ENCODE results near the gene CLMN.
"Not testable (repeated sequence)": the region's sequence is repeated elsewhere in the genome, so short reads cannot be mapped to it uniquely, and the experiment has no call there.

CLMN gene

GRCh38 chr14:95183532-95184412, 135.9 kb downstream of the CLMN start:
- no peak for TF ChIP-seq SPI1 (IDR thresholded peaks at IDR 0.05; ENCODE audit: low read depth, low read length)
- TF ChIP-seq TAF1 (IDR thresholded peaks at IDR 0.05; ENCODE audit: low read depth, low read length): no peak
- no peak for TF ChIP-seq POU2F2 (IDR thresholded peaks at IDR 0.05; ENCODE audit: low read depth, low read length)
- FAIRE-seq: peak; percentile 9

GRCh38 chr14:95183082-95183481, 136.6 kb downstream of the CLMN start:
- TF ChIP-seq POLR2A (IDR thresholded peaks at IDR 0.05; ENCODE audit: low read depth, low read length): no peak
- no peak for TF ChIP-seq TAF1 (IDR thresholded peaks at IDR 0.05; ENCODE audit: low read depth, low read length)
- no peak for TF ChIP-seq POLR2AphosphoS5 (IDR thresholded peaks at IDR 0.05; ENCODE audit: low read depth, low read length)
- no peak for TF ChIP-seq POU2F2 (IDR thresholded peaks at IDR 0.05; ENCODE audit: low read depth, low read length)
- TF ChIP-seq PAX5 (IDR thresholded peaks at IDR 0.05; ENCODE audit: insufficient read depth, low read length, severe bottlenecking): no peak
- TF ChIP-seq SPI1 (IDR thresholded peaks at IDR 0.05; ENCODE audit: low read depth, low read length): no peak
- no peak for DNase-seq (ENCODE audit: insufficient read length, low spot score)
- FAIRE-seq: no peak

More at GRCh38 chr14:95183532-95184412, 135.9 kb downstream of the CLMN start:
- DNase-seq (ENCODE audit: insufficient read length, low spot score): no peak

GRCh38 chr14:95182379-95182778, 137.3 kb downstream of the CLMN start:
- no peak for DNase-seq (ENCODE audit: insufficient read length, low spot score)
- no peak for FAIRE-seq
- TF ChIP-seq SPI1 (IDR thresholded peaks at IDR 0.05; ENCODE audit: low read depth, low read length) (no peak), POU2F2 (IDR thresholded peaks at IDR 0.05; ENCODE audit: low read depth, low read length) (no peak), PAX5 (IDR thresholded peaks at IDR 0.05; ENCODE audit: insufficient read depth, low read length, severe bottlenecking) (no peak), POLR2AphosphoS5 (IDR thresholded peaks at IDR 0.05; ENCODE audit: low read depth, low read length) (no peak), POLR2A (IDR thresholded peaks at IDR 0.05; ENCODE audit: low read depth, low read length) (no peak), TAF1 (IDR thresholded peaks at IDR 0.05; ENCODE audit: low read depth, low read length) (no peak)

- no peak for DNase-seq (ENCODE audit: insufficient read length, low spot score)
- no peak for FAIRE-seq
- TF ChIP-seq PAX5 (IDR thresholded peaks at IDR 0.05; ENCODE audit: insufficient read depth, low read length, severe bottlenecking) (no peak), TAF1 (IDR thresholded peaks at IDR 0.05; ENCODE audit: low read depth, low read length) (no peak), POLR2A (IDR thresholded peaks at IDR 0.05; ENCODE audit: low read depth, low read length) (no peak), POLR2AphosphoS5 (IDR thresholded peaks at IDR 0.05; ENCODE audit: low read depth, low read length) (no peak), SPI1 (IDR thresholded peaks at IDR 0.05; ENCODE audit: low read depth, low read length) (no peak), POU2F2 (IDR thresholded peaks at IDR 0.05; ENCODE audit: low read depth, low read length) (no peak)
These were observed 138.6 kb downstream of the CLMN start for GRCh38 chr14:95180966-95181741.

- FAIRE-seq; DNase-seq (ENCODE audit: insufficient read length, low spot score): not testable (repeated sequence)
These were observed 144.0 kb downstream of the CLMN start for GRCh38 chr14:95175670-95176069.

GRCh38 chr14:95174184-95174792, 145.4 kb downstream of the CLMN start:
- no peak for DNase-seq (ENCODE audit: insufficient read length, low spot score)

GRCh38 chr14:95173518-95173917, 146.2 kb downstream of the CLMN start:
- FAIRE-seq (no peak), DNase-seq (ENCODE audit: insufficient read length, low spot score) (no peak)
- TF ChIP-seq POLR2AphosphoS5 (IDR thresholded peaks at IDR 0.05; ENCODE audit: low read depth, low read length): no peak
- no peak for TF ChIP-seq TAF1 (IDR thresholded peaks at IDR 0.05; ENCODE audit: low read depth, low read length)
- no peak for TF ChIP-seq PAX5 (IDR thresholded peaks at IDR 0.05; ENCODE audit: insufficient read depth, low read length, severe bottlenecking)
- no peak for TF ChIP-seq SPI1 (IDR thresholded peaks at IDR 0.05; ENCODE audit: low read depth, low read length)
- TF ChIP-seq POLR2A (IDR thresholded peaks at IDR 0.05; ENCODE audit: low read depth, low read length): no peak

More at GRCh38 chr14:95174184-95174792, 145.4 kb downstream of the CLMN start:
- TF ChIP-seq POLR2A (IDR thresholded peaks at IDR 0.05; ENCODE audit: low read depth, low read length) (no peak), TAF1 (IDR thresholded peaks at IDR 0.05; ENCODE audit: low read depth, low read length) (no peak), POU2F2 (IDR thresholded peaks at IDR 0.05; ENCODE audit: low read depth, low read length) (no peak), PAX5 (IDR thresholded peaks at IDR 0.05; ENCODE audit: insufficient read depth, low read length, severe bottlenecking) (no peak), SPI1 (IDR thresholded peaks at IDR 0.05; ENCODE audit: low read depth, low read length) (no peak), POLR2AphosphoS5 (IDR thresholded peaks at IDR 0.05; ENCODE audit: low read depth, low read length) (no peak)
- no peak for FAIRE-seq

- TF ChIP-seq TAF1 (IDR thresholded peaks at IDR 0.05; ENCODE audit: low read depth, low read length): no peak
- no peak for TF ChIP-seq POU2F2 (IDR thresholded peaks at IDR 0.05; ENCODE audit: low read depth, low read length)
- FAIRE-seq (no peak), DNase-seq (ENCODE audit: insufficient read length, low spot score) (no peak)
These were observed 152.5 kb downstream of the CLMN start for GRCh38 chr14:95167177-95167576.

GRCh38 chr14:95165517-95165916, 154.2 kb downstream of the CLMN start:
- FAIRE-seq (no peak), DNase-seq (ENCODE audit: insufficient read length, low spot score) (no peak)
- TF ChIP-seq POU2F2 (IDR thresholded peaks at IDR 0.05; ENCODE audit: low read depth, low read length) (no peak), PAX5 (IDR thresholded peaks at IDR 0.05; ENCODE audit: insufficient read depth, low read length, severe bottlenecking) (no peak), TAF1 (IDR thresholded peaks at IDR 0.05; ENCODE audit: low read depth, low read length) (no peak), SPI1 (IDR thresholded peaks at IDR 0.05; ENCODE audit: low read depth, low read length) (no peak), POLR2AphosphoS5 (IDR thresholded peaks at IDR 0.05; ENCODE audit: low read depth, low read length) (no peak), POLR2A (IDR thresholded peaks at IDR 0.05; ENCODE audit: low read depth, low read length) (no peak)

Measured in GM12891 (cell line).